ENCODE measurements around the gene SMYD3. TPM values are rescaled to one million over a fixed set of nuclear protein-coding genes. Genes with fewer than 3 reads are reported as not detected.

Gene SMYD3
- total and polyA plus RNA-seq, 4 donors, result 10.5 to 40.1 (median 32.5) TPM

- no peak for TF ChIP-seq CTCF (IDR thresholded peaks at IDR 0.05; ENCODE audit: control extremely low read depth, extremely low read depth)
- no peak overlapping the region for H3K4me3 ChIP-seq
- H3K9ac ChIP-seq (ENCODE audit: insufficient read depth in 1 of 2, low read length in 2 of 2), result no peak overlapping the region
- H3K9me3 ChIP-seq (ENCODE audit: control insufficient read depth in 4 of 4, insufficient read depth in 3 of 4, low read length in 3 of 4), result no peaks in the 10 kb centered on the region
- no peaks in the 10 kb centered on the region for H3K36me3 ChIP-seq (ENCODE audit: control insufficient read depth in 4 of 4, insufficient read depth in 4 of 4, low read length in 4 of 4)
- no peak overlapping the region for H3K27ac ChIP-seq (ENCODE audit: low read depth in 1 of 2, low read length in 1 of 2)
- no peaks in the 10 kb centered on the region for H3K27me3 ChIP-seq (ENCODE audit: control insufficient read depth in 3 of 3, insufficient read depth in 3 of 3, low read length in 2 of 3)
- WGBS, 2 donors, result 87 to 88% methylated on average over 3 of the region's 3 CpGs
- DNase-seq (no peak), ATAC-seq (ENCODE audit: insufficient read depth, low FRiP score) (no peak)
- peaks cover 0 to 20% (median 6%) of the 10 kb centered on the region in 5 donors for H3K4me1 ChIP-seq (ENCODE audit: control insufficient read depth in 5 of 5, insufficient read depth in 5 of 5, low read length in 5 of 5)
These were observed 442.2 kb downstream of the SMYD3 start for GRCh38 chr1:246064891-246065290.

GRCh38 chr1:246063013-246063616 lies 444.0 kb downstream of the SMYD3 start:
- Histone ChIP-seq H3K9me3 (ENCODE audit: control insufficient read depth in 4 of 4, insufficient read depth in 3 of 4, low read length in 3 of 4) (no peaks in the 10 kb centered on the region), H3K36me3 (ENCODE audit: control insufficient read depth in 4 of 4, insufficient read depth in 4 of 4, low read length in 4 of 4) (no peaks in the 10 kb centered on the region), H3K27me3 (ENCODE audit: control insufficient read depth in 3 of 3, insufficient read depth in 3 of 3, low read length in 2 of 3) (no peaks in the 10 kb centered on the region), H3K27ac (ENCODE audit: low read depth in 1 of 2, low read length in 1 of 2) (no peak overlapping the region), H3K4me1 (ENCODE audit: control insufficient read depth in 5 of 5, insufficient read depth in 5 of 5, low read length in 5 of 5) (peaks cover 0 to 10% (median 6%) of the 10 kb centered on the region in 5 donors), H3K9ac (ENCODE audit: insufficient read depth in 1 of 2, low read length in 2 of 2) (no peak overlapping the region), H3K4me3 (no peak overlapping the region)
- 91 to 92% methylated on average over 5 of the region's 5 CpGs for WGBS, 2 donors
- ATAC-seq (ENCODE audit: insufficient read depth, low FRiP score) (no peak), DNase-seq (no peak)
- TF ChIP-seq CTCF (IDR thresholded peaks at IDR 0.05; ENCODE audit: control extremely low read depth, extremely low read depth), result no peak

- Histone ChIP-seq H3K4me1 (ENCODE audit: control insufficient read depth in 5 of 5, insufficient read depth in 5 of 5, low read length in 5 of 5) (peaks cover 0 to 6% (median 0%) of the 10 kb centered on the region in 5 donors), H3K4me3 (no peak overlapping the region), H3K9ac (ENCODE audit: insufficient read depth in 1 of 2, low read length in 2 of 2) (no peak overlapping the region), H3K36me3 (ENCODE audit: control insufficient read depth in 4 of 4, insufficient read depth in 4 of 4, low read length in 4 of 4) (no peaks in the 10 kb centered on the region), H3K27me3 (ENCODE audit: control insufficient read depth in 3 of 3, insufficient read depth in 3 of 3, low read length in 2 of 3) (no peaks in the 10 kb centered on the region), H3K9me3 (ENCODE audit: control insufficient read depth in 4 of 4, insufficient read depth in 3 of 4, low read length in 3 of 4) (no peaks in the 10 kb centered on the region), H3K27ac (ENCODE audit: low read depth in 1 of 2, low read length in 1 of 2) (no peak overlapping the region)
- ATAC-seq (ENCODE audit: insufficient read depth, low FRiP score) (no peak), DNase-seq (peak in 1 of 3 donors; percentile 44)
- 46 to 74% methylated on average over 3 of the region's 3 CpGs for WGBS, 2 donors
- no peak for TF ChIP-seq CTCF (IDR thresholded peaks at IDR 0.05; ENCODE audit: control extremely low read depth, extremely low read depth)
These were observed 448.6 kb downstream of the SMYD3 start for GRCh38 chr1:246058466-246058865.

- 88 to 95% methylated on average over 2 of the region's 2 CpGs for WGBS, 2 donors
- TF ChIP-seq CTCF (IDR thresholded peaks at IDR 0.05; ENCODE audit: control extremely low read depth, extremely low read depth), result no peak
These were observed 454.5 kb downstream of the SMYD3 start for GRCh38 chr1:246052603-246053002.

More at GRCh38 chr1:246052603-246053002, 454.5 kb downstream of the SMYD3 start:
- Histone ChIP-seq H3K9me3 (ENCODE audit: control insufficient read depth in 4 of 4, insufficient read depth in 3 of 4, low read length in 3 of 4) (no peaks in the 10 kb centered on the region), H3K27ac (ENCODE audit: low read depth in 1 of 2, low read length in 1 of 2) (no peak overlapping the region), H3K4me1 (ENCODE audit: control insufficient read depth in 5 of 5, insufficient read depth in 5 of 5, low read length in 5 of 5) (no peaks in the 10 kb centered on the region), H3K4me3 (no peak overlapping the region), H3K9ac (ENCODE audit: insufficient read depth in 1 of 2, low read length in 2 of 2) (no peak overlapping the region), H3K36me3 (ENCODE audit: control insufficient read depth in 4 of 4, insufficient read depth in 4 of 4, low read length in 4 of 4) (no peaks in the 10 kb centered on the region), H3K27me3 (ENCODE audit: control insufficient read depth in 3 of 3, insufficient read depth in 3 of 3, low read length in 2 of 3) (no peaks in the 10 kb centered on the region)
- no peak for ATAC-seq (ENCODE audit: insufficient read depth, low FRiP score)
- no peak for DNase-seq
